H9 (cell line): Measurements from ENCODE around the gene UTP15. TPM values are rescaled to one million over a fixed set of nuclear protein-coding genes. Genes with fewer than 3 reads are reported as not detected.

Experiments used
- DNase-seq: peaks from one replicate; pipeline ENCODE4 v3.0.0-alpha.2; 2017
- H2AFZ ChIP-seq: one replicate; pipeline ENCODE4 v1.6.1; 2013; ENCODE audit warnings: mild to moderate bottlenecking, low read length, control low read depth, moderate library complexity
- H2AK5ac ChIP-seq: 2 replicates; pipeline ENCODE4 v1.6.1; 2013; ENCODE audit warnings: low read length, control low read depth, mixed read lengths; ENCODE audit not compliant: insufficient read length
- H2BK120ac ChIP-seq: one replicate; pipeline ENCODE4 v1.6.1; 2013; ENCODE audit warnings: low read depth, mild to moderate bottlenecking, low read length, control low read depth, inconsistent platforms; ENCODE audit not compliant: poor library complexity, severe bottlenecking
- H2BK12ac ChIP-seq: 2 replicates; pipeline ENCODE4 v1.6.1; 2013; ENCODE audit warnings: low read length, control low read depth, mixed read lengths, low read depth; ENCODE audit not compliant: insufficient read length
- H2BK15ac ChIP-seq: 2 replicates; pipeline ENCODE4 v1.6.1; 2013; ENCODE audit warnings: low read depth, low read length, control low read depth
- H2BK20ac ChIP-seq: one replicate; pipeline ENCODE4 v1.6.1; 2013; ENCODE audit warnings: low read depth, mild to moderate bottlenecking, low read length, control low read depth, inconsistent platforms; ENCODE audit not compliant: poor library complexity, severe bottlenecking
- H2BK5ac ChIP-seq: 2 replicates; pipeline ENCODE4 v1.6.1; 2013; ENCODE audit warnings: low read length, control low read depth, mixed read lengths; ENCODE audit not compliant: insufficient read length
- H3K14ac ChIP-seq: 2 replicates; pipeline ENCODE4 v1.6.1; 2013; ENCODE audit warnings: low read length, control low read depth; ENCODE audit not compliant: insufficient read depth
- H3K18ac ChIP-seq: 2 replicates; pipeline ENCODE4 v1.6.1; 2013; ENCODE audit warnings: low read depth, mild to moderate bottlenecking, mixed read lengths, low read length, control low read depth; ENCODE audit not compliant: insufficient read length
- H3K23ac ChIP-seq: 2 replicates; pipeline ENCODE4 v1.6.1; 2013; ENCODE audit warnings: low read length, control low read depth, mixed read lengths, low read depth; ENCODE audit not compliant: insufficient read length
- H3K23me2 ChIP-seq: 2 replicates; pipeline ENCODE4 v1.6.1; 2013; ENCODE audit warnings: low read depth, mild to moderate bottlenecking, mixed read lengths, low read length, control low read depth; ENCODE audit not compliant: insufficient read length, poor library complexity, severe bottlenecking
- H3K27ac ChIP-seq: 2 replicates; pipeline ENCODE4 v1.5.1; 2013; ENCODE audit warnings: low read length, control low read depth, mixed read lengths, low read depth; ENCODE audit not compliant: insufficient read length
- H3K27me3 ChIP-seq: 2 replicates; pipeline ENCODE4 v1.6.1; 2013; ENCODE audit warnings: low read length, control low read depth, inconsistent platforms; ENCODE audit not compliant: insufficient read depth
- H3K4ac ChIP-seq: 2 replicates; pipeline ENCODE4 v1.6.1; 2013; ENCODE audit warnings: low read depth, mild to moderate bottlenecking, control low read depth, inconsistent platforms, low read length, moderate library complexity
- H3K4me1 ChIP-seq: 2 replicates; pipeline ENCODE4 v1.6.1; 2013; ENCODE audit warnings: low read length, control low read depth, inconsistent platforms; ENCODE audit not compliant: insufficient read depth
- H3K4me2 ChIP-seq: 2 replicates; pipeline ENCODE4 v1.6.1; 2013; ENCODE audit warnings: low read length, control low read depth, mixed read lengths; ENCODE audit not compliant: insufficient read length, insufficient read depth
- H3K56ac ChIP-seq: 2 replicates; pipeline ENCODE4 v1.6.1; 2013; ENCODE audit warnings: low read depth, mild to moderate bottlenecking, mixed read lengths, low read length, control low read depth; ENCODE audit not compliant: insufficient read length
- H3K79me1 ChIP-seq: 2 replicates; pipeline ENCODE4 v1.6.1; 2013; ENCODE audit warnings: low read depth, mild to moderate bottlenecking, moderate library complexity, low read length, control low read depth, inconsistent platforms; ENCODE audit not compliant: insufficient read depth, poor library complexity, severe bottlenecking
- H3K79me2 ChIP-seq: 2 replicates; pipeline ENCODE4 v1.6.1; 2013; ENCODE audit warnings: low read length, control low read depth, inconsistent platforms; ENCODE audit not compliant: insufficient read depth
- H3K9ac ChIP-seq: 2 replicates; pipeline ENCODE4 v1.6.1; 2013; ENCODE audit warnings: low read length, control low read depth, mixed read lengths; ENCODE audit not compliant: insufficient read length; ENCODE audit errors: extremely low read depth
- H3K9me3 ChIP-seq: one replicate; pipeline ENCODE4 v1.6.1; 2013; ENCODE audit warnings: low read depth, low read length, inconsistent platforms; ENCODE audit not compliant: control insufficient read depth
- H3T11ph ChIP-seq: one replicate; pipeline ENCODE4 v1.6.1; 2013; ENCODE audit warnings: mild to moderate bottlenecking, low read length, control low read depth, inconsistent platforms
- H4K20me1 ChIP-seq: one replicate; pipeline ENCODE4 v1.6.1; 2013; ENCODE audit not compliant: control insufficient read depth, insufficient read length, insufficient read depth
- H4K5ac ChIP-seq: 2 replicates; pipeline ENCODE4 v1.6.1; 2013; ENCODE audit warnings: low read depth, mild to moderate bottlenecking, mixed read lengths, low read length, control low read depth; ENCODE audit not compliant: insufficient read length
- H4K8ac ChIP-seq: replicated peaks from 2 replicates; pipeline ENCODE4 v1.6.1; 2013; ENCODE audit warnings: low read length, control low read depth, mixed read lengths, low read depth; ENCODE audit not compliant: insufficient read length
- H4K91ac ChIP-seq: 2 replicates; pipeline ENCODE4 v1.6.1; 2013; ENCODE audit warnings: low read depth, mild to moderate bottlenecking, moderate library complexity, mixed read lengths, low read length, control low read depth; ENCODE audit not compliant: insufficient read length
- H3K27ac Mint-ChIP-seq, 3 experiments: 2 replicates in 2 of 3; 3 replicates in 1 of 3; pipeline ENCODE4 v1.8.0; 2020 to 2021; ENCODE audit warnings: mixed read lengths in 3 of 3, mild to moderate bottlenecking in 1 of 3, moderate library complexity in 1 of 3
- H3K27me3 Mint-ChIP-seq: 2 replicates; pipeline ENCODE4 v1.8.0; 2021; ENCODE audit warnings: low read depth, mild to moderate bottlenecking, moderate library complexity, mixed read lengths
- H3K36me3 Mint-ChIP-seq, 3 experiments: 2 replicates in 2 of 3; 3 replicates in 1 of 3; pipeline ENCODE4 v1.8.0; 2020 to 2021; ENCODE audit warnings: low read depth in 3 of 3, mixed read lengths in 3 of 3; ENCODE audit not compliant: insufficient read depth in 1 of 3
- H3K4me1 Mint-ChIP-seq, 2 experiments: 2 replicates each; pipeline ENCODE4 v1.8.0; 2020; ENCODE audit warnings: mixed read lengths in 2 of 2
- H3K4me3 Mint-ChIP-seq, 2 experiments: 2 replicates in 1 of 2; 3 replicates in 1 of 2; pipeline ENCODE4 v1.8.0; 2020 to 2021; ENCODE audit warnings: mild to moderate bottlenecking in 2 of 2, mixed read lengths in 2 of 2, moderate library complexity in 1 of 2
- H3K9me3 Mint-ChIP-seq, 2 experiments: 2 replicates in 1 of 2; 3 replicates in 1 of 2; pipeline ENCODE4 v1.8.0; 2020; ENCODE audit warnings: mild to moderate bottlenecking in 2 of 2, mixed read lengths in 2 of 2, moderate library complexity in 1 of 2
- total RNA-seq: library from RNA; stranded (reverse); gene quantifications from 2 replicates; pipeline ENCODE4 v1.2.1, GENCODE V29; 2021
- TF ChIP-seq, protein P1 (sequence below): fragments of 200-600 bp; sonication (generic); conservative IDR thresholded peaks from 3 replicates; pipeline ENCODE4 v1.8.0; 2021; ENCODE audit warnings: antibody characterized with exemption, mild to moderate bottlenecking

UTP15 gene
- total RNA-seq, 1 experiment from 2014 or later: 43.5 TPM

DNA sequence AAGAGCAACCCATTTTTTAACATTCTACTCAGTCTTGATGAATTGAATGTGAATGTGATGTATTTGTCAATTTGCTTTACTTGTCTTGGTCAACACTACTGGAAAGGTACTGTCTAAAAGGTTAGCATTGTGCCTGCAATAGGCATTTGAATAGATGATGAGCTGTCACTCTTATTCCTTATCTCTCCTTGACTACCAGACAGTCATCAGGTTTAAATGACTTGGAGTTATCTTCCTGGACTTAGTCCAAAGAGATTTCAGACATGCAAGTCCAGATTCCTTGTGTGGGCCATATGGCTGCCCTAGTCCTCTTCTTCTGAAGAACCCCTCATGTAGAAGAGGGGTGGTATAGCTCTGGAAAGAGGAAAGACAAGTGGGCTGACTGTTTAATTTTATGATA lies 65.2 kb downstream of the UTP15 start:
- H3K27ac Mint-ChIP-seq: no peak overlapping the region
- Histone ChIP-seq H2BK12ac (no peak overlapping the region), H2BK5ac (no peak overlapping the region), H2BK15ac (no peak overlapping the region), H4K91ac (no peak overlapping the region), H4K8ac (no peak overlapping the region), H3K79me1 (no peaks in the 10 kb centered on the region), H3K4ac (no peak overlapping the region), H3K18ac (no peak overlapping the region), H3K27me3 (peaks cover 10% of the 10 kb centered on the region; the same call in 1 of the 2 replicates), H3K4me1 (no peaks in the 10 kb centered on the region), H3K23ac (no peak overlapping the region), H4K20me1 (no peaks in the 10 kb centered on the region), H3K56ac (no peak overlapping the region), H3K27ac (no peak overlapping the region), H4K5ac (no peak overlapping the region), H3K9ac (no peak overlapping the region), H3K4me2 (no peak overlapping the region), H2BK120ac (no peak overlapping the region), H2BK20ac (no peak overlapping the region), H3K9me3 (no peaks in the 10 kb centered on the region), H3K14ac (no peak overlapping the region), H3K79me2 (no peaks in the 10 kb centered on the region), H2AFZ (no peak overlapping the region), H3T11ph (no peak overlapping the region), H2AK5ac (no peak overlapping the region), H3K23me2 (peaks cover 4% of the 10 kb centered on the region)
- H3K36me3 Mint-ChIP-seq: no peaks in the 10 kb centered on the region
- peaks cover 0 to 7% of the 10 kb centered on the region in 2 experiments; a peak in 2 of 4 replicates for H3K4me1 Mint-ChIP-seq
- H3K9me3 Mint-ChIP-seq: no peaks in the 10 kb centered on the region
- DNase-seq: no peak
- TF ChIP-seq, protein P1, sequence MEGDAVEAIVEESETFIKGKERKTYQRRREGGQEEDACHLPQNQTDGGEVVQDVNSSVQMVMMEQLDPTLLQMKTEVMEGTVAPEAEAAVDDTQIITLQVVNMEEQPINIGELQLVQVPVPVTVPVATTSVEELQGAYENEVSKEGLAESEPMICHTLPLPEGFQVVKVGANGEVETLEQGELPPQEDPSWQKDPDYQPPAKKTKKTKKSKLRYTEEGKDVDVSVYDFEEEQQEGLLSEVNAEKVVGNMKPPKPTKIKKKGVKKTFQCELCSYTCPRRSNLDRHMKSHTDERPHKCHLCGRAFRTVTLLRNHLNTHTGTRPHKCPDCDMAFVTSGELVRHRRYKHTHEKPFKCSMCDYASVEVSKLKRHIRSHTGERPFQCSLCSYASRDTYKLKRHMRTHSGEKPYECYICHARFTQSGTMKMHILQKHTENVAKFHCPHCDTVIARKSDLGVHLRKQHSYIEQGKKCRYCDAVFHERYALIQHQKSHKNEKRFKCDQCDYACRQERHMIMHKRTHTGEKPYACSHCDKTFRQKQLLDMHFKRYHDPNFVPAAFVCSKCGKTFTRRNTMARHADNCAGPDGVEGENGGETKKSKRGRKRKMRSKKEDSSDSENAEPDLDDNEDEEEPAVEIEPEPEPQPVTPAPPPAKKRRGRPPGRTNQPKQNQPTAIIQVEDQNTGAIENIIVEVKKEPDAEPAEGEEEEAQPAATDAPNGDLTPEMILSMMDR: no peak
- peaks cover 60% of the 10 kb centered on the region for H3K27me3 Mint-ChIP-seq
- no peak overlapping the region for H3K4me3 Mint-ChIP-seq
